GM18909 (cell line): ENCODE measurements around the gene CP.

Experiments
- ATAC-seq: cut with Tn5 transposase; IDR thresholded peaks from one replicate; pipeline ENCODE4 v1.9.1; 2021; ENCODE audit warnings: mild to moderate bottlenecking; ENCODE audit not compliant: unreplicated experiment, poor library complexity

The CP gene

DNA sequence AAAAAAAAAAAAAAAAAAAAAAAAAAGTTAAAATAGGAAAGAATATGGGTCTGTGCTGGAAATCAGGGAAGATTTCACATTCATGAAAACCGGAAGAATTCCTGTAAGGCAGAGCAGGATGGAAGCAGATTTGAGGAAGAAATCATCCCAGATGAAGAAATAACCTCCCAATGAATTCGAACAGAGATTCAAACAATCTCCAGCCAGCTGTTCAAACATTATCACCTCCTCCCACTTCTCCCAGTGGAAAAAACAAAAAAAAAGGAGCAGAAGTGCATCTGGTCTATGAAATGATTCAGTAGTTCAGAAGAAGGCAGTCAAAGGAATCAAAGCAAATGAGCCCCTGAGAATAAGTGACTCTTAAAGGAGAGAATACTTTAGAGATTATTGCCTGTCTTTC is 33.1 kb downstream of the CP start:
- no peak for ATAC-seq

DNA sequence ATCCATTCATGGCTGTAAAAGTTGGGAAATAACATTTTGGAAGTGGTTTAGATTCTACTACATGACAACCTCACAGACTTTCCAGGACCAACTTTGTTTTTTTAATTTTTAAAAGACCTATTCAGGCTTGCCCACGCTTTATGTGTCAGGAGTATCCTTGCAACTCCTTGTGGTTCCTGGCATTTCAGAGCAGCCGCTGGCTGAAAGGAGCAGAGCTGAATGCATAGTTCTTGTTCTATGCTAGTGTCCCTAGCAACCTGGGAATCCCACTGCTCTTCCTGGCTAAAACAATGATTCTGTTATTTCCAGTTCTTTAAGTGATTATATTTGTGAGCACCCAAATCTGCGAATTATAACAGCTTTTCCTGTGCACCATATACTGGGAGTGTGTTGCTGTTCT is 34.9 kb downstream of the CP start:
- no peak for ATAC-seq

GRCh38 chr3:149186219-149186618 is 35.4 kb downstream of the CP start:
- no peak for ATAC-seq

DNA sequence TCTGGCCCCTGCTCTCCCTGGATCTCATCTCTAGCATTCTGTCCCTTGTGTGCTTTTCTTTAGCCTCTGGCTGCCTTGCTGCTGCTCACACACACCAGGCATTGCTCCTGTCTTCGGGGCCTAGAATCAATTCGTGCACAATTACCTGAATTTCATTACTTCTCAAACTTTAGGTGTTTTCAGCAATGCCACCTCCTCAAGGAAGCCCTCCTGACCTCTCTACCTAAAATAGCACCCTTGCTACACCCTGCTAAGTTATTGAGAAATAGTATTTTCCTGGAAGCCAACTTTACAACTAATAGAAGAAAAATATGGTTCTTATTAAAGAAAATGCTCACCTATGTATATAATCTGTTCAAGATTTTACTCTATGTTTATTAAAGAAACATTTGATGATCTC is 40.4 kb downstream of the CP start:
- ATAC-seq = no peak

DNA sequence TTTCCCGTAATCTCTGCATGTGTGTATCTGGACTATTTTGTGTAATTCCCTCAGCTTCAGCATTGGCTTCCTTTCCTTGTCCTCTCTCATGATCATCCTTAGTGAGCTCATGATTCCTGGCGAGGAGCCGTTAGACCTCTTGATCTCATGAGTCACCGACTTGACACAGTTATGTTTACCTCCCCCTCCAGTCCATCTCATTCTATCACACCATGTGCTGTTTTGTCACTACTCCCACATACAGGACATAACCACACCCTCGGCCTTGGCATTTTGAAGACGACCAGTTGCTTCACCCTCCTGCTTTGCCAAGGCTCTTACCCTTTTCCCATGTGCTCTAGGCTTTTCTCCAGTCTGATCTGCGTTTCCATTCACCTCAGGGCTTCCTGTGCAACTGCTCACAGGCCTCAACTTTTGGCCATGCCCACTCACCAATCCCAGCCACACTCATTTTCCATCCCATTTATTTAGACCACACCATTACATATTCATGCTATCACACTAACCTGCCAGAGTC is 41.5 kb downstream of the CP start:
- ATAC-seq = no peak

GRCh38 chr3:149179220-149179619 is 42.4 kb downstream of the CP start:
- ATAC-seq = no peak

DNA sequence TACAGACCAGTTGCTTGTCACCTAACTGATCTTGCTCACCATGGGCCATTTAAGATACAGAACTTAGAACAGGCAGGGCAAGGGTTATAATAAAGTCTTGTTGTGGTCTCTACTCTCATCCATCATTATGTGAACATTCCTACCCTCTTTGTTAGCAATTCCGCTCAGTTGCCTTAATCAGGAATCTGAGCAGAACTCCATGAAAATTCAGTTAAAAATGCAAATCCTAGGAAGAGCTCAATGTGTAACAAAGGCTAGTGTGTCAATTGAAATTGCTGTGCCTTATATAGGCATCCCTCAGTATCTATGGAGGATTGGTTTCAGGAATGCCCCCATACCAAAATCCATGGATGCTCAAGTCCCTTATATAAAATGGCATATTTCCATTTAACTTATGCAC is 44.5 kb downstream of the CP start:
- ATAC-seq = no peak

DNA sequence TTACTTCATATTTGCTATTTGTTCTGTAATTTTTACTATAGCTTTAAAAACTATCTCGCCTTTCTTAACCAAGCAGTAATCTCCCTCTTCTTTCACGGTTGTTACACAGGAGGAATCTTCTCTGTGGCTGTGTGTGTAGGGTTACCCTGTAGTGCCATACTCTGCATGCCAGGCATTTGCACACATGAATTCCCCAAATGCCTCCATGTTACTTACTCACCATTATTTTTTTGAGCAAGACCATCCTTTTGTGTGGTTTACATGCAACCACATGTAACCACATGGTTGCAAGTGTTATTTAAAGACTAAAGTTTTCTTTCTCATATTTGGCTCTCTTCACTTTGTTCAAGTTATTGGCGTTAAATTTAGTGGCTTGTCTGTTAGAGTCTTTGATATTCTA is 46.7 kb downstream of the CP start:
- ATAC-seq = peak; percentile 93

- ATAC-seq = no peak
Observed at GRCh38 chr3:149170672-149171071, 51.0 kb downstream of the CP start.

DNA sequence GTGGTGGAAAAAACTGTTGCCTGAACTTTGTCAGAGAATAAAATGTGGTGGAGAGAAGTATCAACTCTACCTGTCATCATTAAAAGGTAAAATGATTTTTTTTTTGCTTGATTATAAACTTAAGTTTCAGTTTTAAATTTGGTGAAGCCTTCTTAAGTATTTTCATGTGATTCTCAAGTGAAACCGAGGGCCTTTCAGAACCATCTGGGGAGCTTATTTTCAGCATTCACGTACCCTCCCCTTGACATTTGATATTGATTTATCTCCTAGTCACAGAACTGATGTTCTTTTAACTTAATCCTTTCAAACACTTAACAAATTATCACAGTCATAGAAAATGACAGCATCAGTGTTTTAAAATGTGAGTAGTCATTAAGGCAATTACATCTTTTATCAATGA is 53.7 kb downstream of the CP start:
- ATAC-seq = no peak

DNA sequence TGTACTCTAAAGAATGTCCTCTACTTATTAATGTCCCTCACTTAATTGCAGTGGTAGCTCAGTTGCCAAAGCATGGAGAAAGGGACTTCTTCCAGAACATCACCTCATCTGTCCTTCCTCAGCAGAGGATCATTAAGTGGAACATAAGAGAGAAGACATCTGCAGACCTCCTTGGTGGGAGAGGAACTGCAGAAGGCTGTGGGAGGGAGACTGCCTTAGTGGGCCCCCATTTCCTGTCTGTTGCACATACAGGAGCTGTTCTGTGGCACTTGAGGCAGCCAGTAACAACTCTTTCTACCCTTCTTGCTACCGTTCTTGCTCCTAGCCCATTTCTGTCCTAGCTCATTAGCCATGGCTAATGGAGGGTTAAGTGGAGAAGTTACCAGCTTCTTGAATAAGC is 58.6 kb downstream of the CP start:
- ATAC-seq = no peak

DNA sequence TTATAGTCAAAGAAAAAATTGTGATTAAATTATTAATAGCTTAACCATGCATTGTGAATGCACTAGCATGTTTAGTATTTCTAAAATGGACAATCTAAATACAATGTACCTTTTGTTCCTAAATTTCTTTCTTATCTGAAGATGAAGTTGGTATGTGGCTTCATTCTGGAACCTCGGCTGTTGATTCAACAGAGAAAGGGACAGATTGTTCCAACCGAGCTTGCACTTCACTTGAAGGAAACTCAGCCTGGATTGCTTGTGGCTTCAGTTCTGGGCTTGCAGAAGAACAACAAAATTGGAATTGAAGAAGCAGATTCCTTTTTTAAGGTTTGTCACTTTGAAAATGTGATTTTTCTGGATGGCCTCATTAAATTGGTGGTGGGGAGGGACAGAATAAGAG is 59.6 kb downstream of the CP start:
- no peak for ATAC-seq

- ATAC-seq = no peak
Observed at GRCh38 chr3:149160754-149161300, 60.8 kb downstream of the CP start.

GRCh38 chr3:149153402-149153801 is 68.2 kb downstream of the CP start:
- ATAC-seq = no peak

GRCh38 chr3:149152420-149152819 is 69.2 kb downstream of the CP start:
- ATAC-seq = peak; percentile 93

- ATAC-seq = peak; percentile 41
Observed at GRCh38 chr3:149151843-149152242, 69.8 kb downstream of the CP start.

DNA sequence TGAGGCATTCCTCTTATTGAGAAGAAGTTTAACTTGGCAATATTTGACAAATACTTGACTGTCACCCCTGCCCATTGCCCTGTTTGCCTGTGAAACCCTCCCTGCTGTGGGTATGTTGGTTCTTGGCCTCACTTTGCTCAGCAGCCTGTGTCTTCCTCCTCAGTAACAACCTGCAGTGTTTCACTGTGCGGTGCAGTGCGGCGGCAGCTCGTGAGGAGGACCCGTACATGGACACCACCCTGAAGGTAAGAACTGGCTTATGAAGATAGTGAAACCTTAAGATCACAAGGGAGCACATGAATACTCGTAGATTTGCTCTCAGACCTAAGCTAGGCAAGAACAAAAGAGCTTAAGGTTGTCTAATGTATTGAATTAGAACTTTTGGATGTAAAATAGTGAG is 71.2 kb downstream of the CP start:
- ATAC-seq = no peak

- peak; percentile 90 for ATAC-seq
Observed at GRCh38 chr3:149145974-149146373, 75.7 kb downstream of the CP start.

GRCh38 chr3:149145356-149145755 is 76.3 kb downstream of the CP start:
- ATAC-seq = no peak

DNA sequence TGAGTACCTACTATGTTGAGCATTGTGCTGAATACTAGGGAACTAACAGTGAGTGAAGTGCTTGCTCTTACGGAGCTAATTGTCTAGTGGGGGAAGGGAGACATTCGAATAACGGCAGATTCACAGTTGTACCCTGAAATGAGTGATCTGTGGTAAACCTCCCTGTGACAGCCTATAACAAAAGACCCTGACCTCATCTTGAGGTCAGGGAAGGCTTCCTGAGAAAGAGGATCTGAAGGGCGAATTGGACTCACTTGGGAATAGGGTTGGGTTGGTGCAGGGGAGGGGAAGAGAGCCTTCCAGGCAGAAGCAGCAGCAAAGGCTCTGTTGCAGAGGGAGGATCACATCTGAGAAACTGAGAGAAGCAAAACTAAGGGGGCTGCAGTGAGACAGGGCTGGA is 78.9 kb downstream of the CP start:
- ATAC-seq = no peak

GRCh38 chr3:149134575-149134974 is 87.1 kb downstream of the CP start:
- no peak for ATAC-seq

DNA sequence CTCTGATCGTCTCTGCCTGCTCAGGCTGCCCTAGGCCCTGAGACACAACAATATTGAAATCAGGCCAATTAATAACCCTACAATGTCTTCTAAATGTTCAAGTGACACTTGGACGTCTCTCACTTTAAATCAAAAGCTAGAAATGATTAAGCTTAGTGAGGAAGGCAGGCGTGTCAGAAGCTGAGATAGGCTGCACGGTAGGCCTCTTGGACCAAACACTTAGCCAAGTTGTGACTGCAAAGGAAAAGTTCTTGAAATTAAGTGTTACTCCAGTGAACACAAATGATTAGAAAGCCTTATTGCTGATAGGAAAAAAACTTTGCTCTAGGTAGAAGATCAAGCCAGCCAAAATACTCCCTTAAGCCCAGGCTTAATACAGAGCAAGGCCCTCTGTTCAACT is 90.0 kb downstream of the CP start:
- no peak for ATAC-seq
